ENCODE measurements around the gene PITPNB.

PITPNB gene

GRCh38 chr22:27906241-27906640, 12.8 kb downstream of the PITPNB start:
- no peak overlapping the region for H2AFZ ChIP-seq (ENCODE audit: low read length)
- peaks cover 14% of the 10 kb centered on the region; the same call in 1 of the 2 replicates for H4K20me1 ChIP-seq (ENCODE audit: insufficient read depth, low read length)
- TF ChIP-seq EZH2 (optimal IDR thresholded peaks at IDR 0.05; ENCODE audit: low read depth, low read length) (no peak), EZH2phosphoT487 (IDR thresholded peaks at IDR 0.05; ENCODE audit: low read length) (no peak)
- TF ChIP-seq, protein P1, sequence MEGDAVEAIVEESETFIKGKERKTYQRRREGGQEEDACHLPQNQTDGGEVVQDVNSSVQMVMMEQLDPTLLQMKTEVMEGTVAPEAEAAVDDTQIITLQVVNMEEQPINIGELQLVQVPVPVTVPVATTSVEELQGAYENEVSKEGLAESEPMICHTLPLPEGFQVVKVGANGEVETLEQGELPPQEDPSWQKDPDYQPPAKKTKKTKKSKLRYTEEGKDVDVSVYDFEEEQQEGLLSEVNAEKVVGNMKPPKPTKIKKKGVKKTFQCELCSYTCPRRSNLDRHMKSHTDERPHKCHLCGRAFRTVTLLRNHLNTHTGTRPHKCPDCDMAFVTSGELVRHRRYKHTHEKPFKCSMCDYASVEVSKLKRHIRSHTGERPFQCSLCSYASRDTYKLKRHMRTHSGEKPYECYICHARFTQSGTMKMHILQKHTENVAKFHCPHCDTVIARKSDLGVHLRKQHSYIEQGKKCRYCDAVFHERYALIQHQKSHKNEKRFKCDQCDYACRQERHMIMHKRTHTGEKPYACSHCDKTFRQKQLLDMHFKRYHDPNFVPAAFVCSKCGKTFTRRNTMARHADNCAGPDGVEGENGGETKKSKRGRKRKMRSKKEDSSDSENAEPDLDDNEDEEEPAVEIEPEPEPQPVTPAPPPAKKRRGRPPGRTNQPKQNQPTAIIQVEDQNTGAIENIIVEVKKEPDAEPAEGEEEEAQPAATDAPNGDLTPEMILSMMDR (IDR thresholded peaks at IDR 0.05; ENCODE audit: low read length): no peak
- H3K9ac ChIP-seq (ENCODE audit: low read length): no peak overlapping the region
- no peak overlapping the region for H3K27ac ChIP-seq (ENCODE audit: low read length)
- H3K27me3 ChIP-seq (replicated peaks; ENCODE audit: insufficient read depth, low read length): no peaks in the 10 kb centered on the region
- peaks cover 100% of the 10 kb centered on the region for H3K79me2 ChIP-seq (ENCODE audit: low read length)
- no peaks in the 10 kb centered on the region for H3K9me2 ChIP-seq (replicated peaks; ENCODE audit: insufficient read depth, low read length)
- no peak overlapping the region for H3K4me3 ChIP-seq (ENCODE audit: low read length)
- H3K36me3 ChIP-seq (replicated peaks; ENCODE audit: insufficient read depth, low read length): peaks cover 22% of the 10 kb centered on the region
- H3F3A ChIP-seq (ENCODE audit: insufficient read depth, low read length): no peaks in the 10 kb centered on the region
- no peak overlapping the region for H3K4me2 ChIP-seq (ENCODE audit: low read depth, low read length)
- no peaks in the 10 kb centered on the region for H3K9me3 ChIP-seq (replicated peaks; ENCODE audit: insufficient read depth, low read length)
- DNase-seq: no peak
- peaks cover 10% of the 10 kb centered on the region for H3K4me1 ChIP-seq (ENCODE audit: low read length)

- peaks cover 100% of the 10 kb centered on the region for H3K79me2 ChIP-seq (ENCODE audit: low read length)
- peaks cover 10% of the 10 kb centered on the region for H3K4me1 ChIP-seq (ENCODE audit: low read length)
- no peak overlapping the region for H2AFZ ChIP-seq (ENCODE audit: low read length)
- no peak for TF ChIP-seq EZH2phosphoT487 (IDR thresholded peaks at IDR 0.05; ENCODE audit: low read length)
- no peak for TF ChIP-seq EZH2 (optimal IDR thresholded peaks at IDR 0.05; ENCODE audit: low read depth, low read length)
- TF ChIP-seq, protein P1 (IDR thresholded peaks at IDR 0.05; ENCODE audit: low read length): no peak
- no peaks in the 10 kb centered on the region for H3K27me3 ChIP-seq (replicated peaks; ENCODE audit: insufficient read depth, low read length)
- no peak overlapping the region for H3K27ac ChIP-seq (ENCODE audit: low read length)
- no peak overlapping the region for H3K9ac ChIP-seq (ENCODE audit: low read length)
- H3K4me2 ChIP-seq (ENCODE audit: low read depth, low read length): no peak overlapping the region
- H3K4me3 ChIP-seq (ENCODE audit: low read length): no peak overlapping the region
- no peaks in the 10 kb centered on the region for H3K9me2 ChIP-seq (replicated peaks; ENCODE audit: insufficient read depth, low read length)
- no peak for DNase-seq
- no peaks in the 10 kb centered on the region for H3F3A ChIP-seq (ENCODE audit: insufficient read depth, low read length)
- H3K36me3 ChIP-seq (replicated peaks; ENCODE audit: insufficient read depth, low read length): peaks cover 22% of the 10 kb centered on the region
- H4K20me1 ChIP-seq (ENCODE audit: insufficient read depth, low read length): peaks cover 14% of the 10 kb centered on the region; the same call in 1 of the 2 replicates
- H3K9me3 ChIP-seq (replicated peaks; ENCODE audit: insufficient read depth, low read length): no peaks in the 10 kb centered on the region
Measured at GRCh38 chr22:27905653-27906052, 13.4 kb downstream of the PITPNB start.

DNA sequence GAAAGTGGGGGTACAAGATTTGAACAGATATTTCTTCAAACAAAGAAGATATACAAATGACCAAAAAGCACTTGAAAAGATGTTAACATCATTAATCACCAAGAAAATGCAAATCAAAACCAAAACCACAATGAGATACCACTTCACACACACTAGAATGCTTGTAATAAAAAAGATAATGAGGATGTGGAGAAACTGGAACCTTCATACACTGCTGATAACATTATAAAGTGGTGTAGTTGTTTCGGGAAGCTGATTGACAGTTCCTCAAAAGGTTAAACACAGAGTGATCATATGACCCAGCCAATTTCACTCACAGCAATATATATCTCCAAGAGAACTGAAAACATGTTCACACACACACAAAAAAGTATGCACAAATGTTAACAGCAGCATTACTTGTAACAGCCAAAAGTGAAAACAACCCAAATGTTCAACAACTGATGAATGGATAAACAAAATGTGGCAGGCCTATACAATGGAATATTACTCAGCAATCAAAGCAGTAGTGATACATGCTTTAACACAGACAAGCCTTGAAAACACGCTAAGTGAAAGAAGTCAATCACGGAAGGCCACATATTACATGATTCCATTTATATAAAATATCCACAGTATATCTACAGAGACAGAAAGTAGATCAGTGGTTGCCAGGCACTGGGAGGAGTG, 15.1 kb downstream of the PITPNB start:
- H3K36me3 ChIP-seq (replicated peaks; ENCODE audit: insufficient read depth, low read length): peaks cover 12% of the 10 kb centered on the region; the same call in 1 of the 2 replicates
- H3K9me3 ChIP-seq (replicated peaks; ENCODE audit: insufficient read depth, low read length): no peaks in the 10 kb centered on the region
- H3K27me3 ChIP-seq (replicated peaks; ENCODE audit: insufficient read depth, low read length): no peaks in the 10 kb centered on the region
- peak overlapping the region; percentile 8; the same call in 1 of the 2 replicates for H3K4me2 ChIP-seq (ENCODE audit: low read depth, low read length)
- no peaks in the 10 kb centered on the region for H3K9me2 ChIP-seq (replicated peaks; ENCODE audit: insufficient read depth, low read length)
- H3F3A ChIP-seq (ENCODE audit: insufficient read depth, low read length): no peaks in the 10 kb centered on the region
- no peak for TF ChIP-seq EZH2phosphoT487 (IDR thresholded peaks at IDR 0.05; ENCODE audit: low read length)
- TF ChIP-seq, protein P1 (IDR thresholded peaks at IDR 0.05; ENCODE audit: low read length): no peak
- TF ChIP-seq EZH2 (optimal IDR thresholded peaks at IDR 0.05; ENCODE audit: low read depth, low read length): no peak
- no peak overlapping the region for H2AFZ ChIP-seq (ENCODE audit: low read length)
- H3K9ac ChIP-seq (ENCODE audit: low read length): no peak overlapping the region
- no peak for DNase-seq
- H3K4me3 ChIP-seq (ENCODE audit: low read length): no peak overlapping the region
- peaks cover 95% of the 10 kb centered on the region for H3K79me2 ChIP-seq (ENCODE audit: low read length)
- H3K4me1 ChIP-seq (ENCODE audit: low read length): peaks cover 10% of the 10 kb centered on the region
- peak overlapping the region; percentile 33; the same call in 1 of the 2 replicates for H3K27ac ChIP-seq (ENCODE audit: low read length)
- peaks cover 14% of the 10 kb centered on the region; the same call in 1 of the 2 replicates for H4K20me1 ChIP-seq (ENCODE audit: insufficient read depth, low read length)

Data from MM.1S (cell line).